Stimulated activated CD8-positive, alpha-beta memory T cell treated with anti-CD3 and anti-CD28 coated beads, Interleukin-4, amount 100 ng/mL, for 1 hour (primary cell): Measurements from ENCODE around the gene CHN2.

Experiments used
- DNase-seq, 2 donors: peaks; one replicate each; pipeline ENCODE4 v3.0.0-alpha.2; 2020; ENCODE audit warnings: low read depth in 2 of 2, low spot score in 1 of 2

The CHN2 gene

DNA sequence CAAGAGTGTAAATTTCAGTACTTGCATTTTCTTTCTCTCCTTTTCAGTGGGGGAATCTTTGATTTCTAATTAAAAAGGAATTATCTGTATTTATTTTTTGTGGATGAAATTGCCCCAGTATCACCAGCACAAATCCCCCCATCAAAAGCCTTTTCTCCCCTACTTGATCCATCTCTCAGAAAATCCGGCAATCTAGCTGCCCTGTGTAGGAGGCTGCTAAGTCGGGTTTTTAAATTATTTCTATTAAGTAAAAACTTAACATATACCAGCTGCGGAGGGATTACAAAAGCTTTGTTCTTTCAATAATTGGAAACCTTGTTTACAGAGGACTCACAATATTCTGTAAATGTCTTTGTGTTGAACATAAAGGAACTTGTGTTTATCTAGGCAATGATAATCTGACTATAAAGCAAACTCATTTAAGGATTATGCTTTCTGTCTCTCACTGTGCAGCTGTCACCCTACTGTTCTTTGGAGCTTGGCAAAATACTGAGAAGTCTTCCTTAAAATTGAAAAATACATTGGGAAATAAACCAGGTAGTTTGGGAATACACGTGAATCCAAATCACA lies 191.7 kb downstream of the CHN2 start:
- DNase-seq = no peak

DNA sequence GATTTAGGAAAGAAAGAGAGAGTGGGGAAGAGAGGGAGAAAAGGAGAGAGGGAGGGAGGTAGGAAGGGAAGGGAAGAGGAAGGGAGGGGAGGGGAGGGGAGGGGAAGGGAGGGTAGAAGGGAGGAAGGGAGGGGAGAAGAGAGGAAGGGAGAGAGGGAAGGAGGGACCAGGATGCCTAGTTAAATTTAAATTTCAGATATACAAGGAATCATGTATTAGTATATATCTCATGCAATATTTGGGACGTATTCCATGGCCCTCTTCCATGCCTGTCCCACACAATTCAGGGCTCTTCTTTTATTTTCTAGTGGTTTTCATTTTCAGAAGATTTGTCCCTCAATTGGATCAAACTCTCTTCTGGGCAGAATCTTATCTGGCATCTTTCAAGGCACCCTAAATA lies 196.7 kb downstream of the CHN2 start:
- no peak for DNase-seq

DNA sequence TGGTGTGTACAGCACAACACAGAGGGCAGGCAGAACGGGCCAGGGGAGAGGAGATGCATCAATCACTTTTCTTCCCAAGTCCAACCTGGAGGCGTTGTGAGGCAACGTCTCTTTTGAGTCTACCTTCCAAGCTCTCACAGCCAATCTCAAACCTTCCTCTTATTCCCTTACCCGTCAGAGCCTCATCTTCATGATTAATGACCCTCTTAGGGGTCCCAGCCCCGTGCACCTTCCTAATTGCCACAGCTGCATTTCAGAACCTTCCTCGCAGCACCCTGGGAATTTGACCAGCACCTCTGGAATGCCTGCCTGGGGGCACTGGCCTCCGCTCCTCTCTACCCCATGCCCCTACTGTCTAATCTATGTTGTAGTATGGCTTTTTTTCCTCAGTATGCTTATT lies 199.7 kb downstream of the CHN2 start:
- no peak for DNase-seq

DNA sequence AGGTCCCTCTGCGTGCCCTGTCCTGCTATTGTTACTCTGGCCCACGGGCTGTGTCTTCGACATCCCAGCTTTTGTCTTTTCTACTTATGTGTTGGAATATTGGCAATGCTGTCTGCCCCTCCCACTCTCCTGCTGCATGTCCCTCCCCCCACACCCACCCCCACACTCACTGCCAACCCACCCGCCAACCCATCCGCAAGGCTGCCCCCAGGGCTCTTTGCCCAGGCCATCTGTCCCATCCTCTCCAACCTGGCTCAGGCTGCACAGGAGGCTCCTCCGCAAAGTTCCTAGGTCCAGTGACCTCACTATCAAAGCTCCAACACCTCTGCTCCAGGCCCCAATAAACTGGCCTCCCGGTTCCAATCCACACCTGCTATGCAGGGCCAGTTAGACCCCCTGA lies 202.0 kb downstream of the CHN2 start:
- no peak for DNase-seq

DNA sequence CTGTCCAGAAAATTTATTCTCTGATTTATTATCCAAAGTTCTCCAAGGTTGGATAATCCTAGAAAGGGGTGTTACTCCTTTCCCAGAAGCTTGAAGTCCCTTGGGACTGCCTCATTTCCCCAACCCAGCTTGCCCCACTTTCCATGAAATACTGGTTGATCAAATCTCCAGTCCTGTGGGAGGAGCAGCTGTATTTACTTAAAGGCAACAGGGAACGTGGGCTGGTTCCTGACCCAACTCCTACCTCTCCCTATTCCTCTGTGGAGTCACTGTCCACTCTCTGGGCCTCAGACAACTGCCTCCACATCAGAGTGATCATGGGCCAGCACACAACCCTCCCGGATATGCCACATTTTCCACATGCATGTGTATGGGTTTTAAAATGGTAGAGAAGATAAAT lies 202.8 kb downstream of the CHN2 start:
- DNase-seq = no peak

DNA sequence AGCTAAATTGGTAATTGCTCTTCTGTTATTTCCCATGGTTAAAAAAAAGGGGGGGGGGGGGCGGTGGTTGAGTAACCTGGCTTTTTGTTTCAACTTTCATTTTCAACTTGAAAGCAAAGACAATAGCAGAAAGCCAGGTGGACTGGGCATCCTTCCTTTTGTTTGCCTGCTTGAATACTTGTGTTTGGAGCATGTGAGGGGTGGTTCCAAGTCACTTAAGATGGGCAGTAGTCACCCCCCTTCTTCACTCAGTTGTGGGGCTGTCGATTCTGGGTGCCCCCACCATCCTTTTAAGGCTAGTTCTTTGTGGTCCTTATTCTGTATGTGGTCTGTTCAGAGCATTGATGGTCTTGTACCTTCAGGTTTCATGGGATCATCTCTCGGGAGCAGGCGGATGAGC lies 203.4 kb downstream of the CHN2 start:
- DNase-seq = no peak

DNA sequence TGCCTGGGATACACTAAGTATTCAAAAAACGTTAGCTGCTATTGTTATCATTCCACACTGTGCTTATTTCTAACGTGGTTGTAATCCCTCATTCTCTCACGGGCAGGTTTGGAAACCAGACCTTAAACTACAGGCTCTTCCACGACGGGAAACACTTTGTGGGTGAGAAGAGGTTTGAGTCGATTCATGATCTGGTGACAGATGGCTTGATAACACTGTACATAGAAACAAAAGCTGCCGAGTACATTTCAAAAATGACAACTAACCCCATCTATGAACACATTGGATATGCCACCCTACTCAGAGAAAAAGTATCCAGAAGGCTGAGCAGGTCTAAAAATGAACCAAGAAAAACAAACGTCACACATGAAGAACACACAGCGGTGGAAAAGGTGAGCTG lies 205.9 kb downstream of the CHN2 start:
- no peak for DNase-seq

DNA sequence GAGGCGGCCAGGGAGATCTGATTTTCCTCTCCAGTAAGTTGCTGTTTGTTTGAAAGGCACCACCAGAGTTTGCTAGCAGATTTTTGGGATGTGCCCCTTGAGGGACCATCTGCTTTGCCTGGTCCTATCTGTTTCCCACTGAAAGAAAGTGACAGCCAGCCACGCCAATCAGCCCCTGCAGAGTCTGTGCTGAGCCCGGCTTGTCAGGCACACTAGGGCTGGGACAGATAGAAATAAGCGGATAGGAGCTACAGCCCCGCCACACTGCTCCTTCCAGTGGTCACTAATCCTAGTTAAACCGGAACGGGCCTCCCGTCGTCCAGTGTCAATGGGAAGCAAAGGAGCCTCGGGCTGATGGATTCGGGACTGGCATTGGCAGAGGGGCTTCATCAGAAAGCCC lies 207.2 kb downstream of the CHN2 start:
- no peak for DNase-seq

DNA sequence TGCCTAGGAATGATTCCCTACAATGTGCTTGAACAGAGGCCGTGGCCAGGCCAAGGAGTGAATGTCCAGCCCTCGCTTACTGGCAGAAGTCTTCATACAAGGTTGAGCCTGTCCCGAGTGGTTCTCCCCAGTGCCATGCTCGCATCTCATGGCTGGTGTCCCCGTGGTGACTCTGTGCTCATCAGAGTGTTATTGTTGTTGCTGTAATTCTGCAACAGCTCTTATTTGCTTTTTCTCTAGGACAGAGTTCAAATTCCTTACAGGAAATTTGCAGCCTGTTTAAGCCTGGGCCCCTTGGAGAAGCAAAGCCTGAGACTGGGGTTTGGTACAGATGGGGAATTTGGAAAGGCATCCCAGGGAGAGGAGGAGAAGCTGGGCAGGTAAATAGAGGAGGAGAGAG lies 211.3 kb downstream of the CHN2 start:
- DNase-seq = no peak

DNA sequence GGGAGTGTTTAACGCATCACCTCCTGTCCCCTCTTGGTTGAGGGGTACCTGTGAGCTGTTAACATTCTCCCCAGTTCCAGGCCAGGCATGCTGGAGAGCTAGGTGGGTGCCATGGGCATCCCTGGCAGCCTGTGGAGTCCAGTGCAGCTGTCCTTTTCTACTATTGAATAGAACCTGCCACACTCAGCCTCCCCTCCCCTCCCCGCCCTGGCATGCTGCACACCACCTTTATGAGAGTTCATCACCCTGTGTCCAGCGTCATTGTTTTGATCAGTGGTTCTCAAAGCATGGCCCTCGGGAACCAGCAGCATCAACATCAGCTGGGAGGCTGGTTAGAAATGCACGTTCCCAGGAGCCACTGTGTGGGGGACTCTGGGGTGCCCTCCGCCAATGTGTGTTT lies 211.8 kb downstream of the CHN2 start:
- no peak for DNase-seq

DNA sequence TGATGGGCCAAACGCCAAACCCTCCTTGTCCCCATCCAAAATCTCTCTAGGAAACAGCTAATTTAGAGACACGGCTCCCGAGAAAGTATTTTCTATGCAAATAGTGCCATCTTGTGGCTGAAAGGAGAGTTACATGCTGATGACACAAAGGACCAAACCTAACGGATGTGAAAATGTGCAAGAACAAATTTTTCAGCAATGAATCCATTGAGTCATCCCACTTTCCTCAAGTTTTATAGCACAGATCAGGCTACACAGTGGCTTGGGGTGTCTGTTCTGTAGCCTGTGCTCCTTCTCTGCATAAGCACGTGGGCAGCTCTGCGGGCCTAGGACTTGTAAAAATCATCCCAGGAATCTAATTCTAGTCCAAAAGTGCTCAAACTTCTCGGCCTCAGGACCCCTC lies 214.3 kb downstream of the CHN2 start:
- DNase-seq = peak; percentile 11 to 17

DNA sequence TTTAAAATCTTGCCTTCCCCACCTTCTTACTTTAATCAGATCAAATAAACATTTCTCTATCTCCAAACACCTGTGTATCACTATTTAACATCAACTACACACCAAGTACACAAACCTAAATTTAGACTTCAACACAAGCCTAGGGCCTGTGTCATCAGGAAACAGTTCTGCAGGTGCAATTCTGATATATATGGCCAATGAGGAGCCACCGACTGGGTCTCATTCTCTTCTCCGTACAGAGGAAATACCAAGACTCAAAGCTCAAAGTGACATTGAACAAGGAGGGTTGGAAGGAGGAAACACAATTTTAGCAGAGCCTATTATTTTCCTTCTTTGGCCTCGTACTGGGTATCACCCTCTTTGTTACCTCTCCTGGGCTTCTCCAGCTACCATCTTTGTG lies 216.4 kb downstream of the CHN2 start:
- DNase-seq = no peak

DNA sequence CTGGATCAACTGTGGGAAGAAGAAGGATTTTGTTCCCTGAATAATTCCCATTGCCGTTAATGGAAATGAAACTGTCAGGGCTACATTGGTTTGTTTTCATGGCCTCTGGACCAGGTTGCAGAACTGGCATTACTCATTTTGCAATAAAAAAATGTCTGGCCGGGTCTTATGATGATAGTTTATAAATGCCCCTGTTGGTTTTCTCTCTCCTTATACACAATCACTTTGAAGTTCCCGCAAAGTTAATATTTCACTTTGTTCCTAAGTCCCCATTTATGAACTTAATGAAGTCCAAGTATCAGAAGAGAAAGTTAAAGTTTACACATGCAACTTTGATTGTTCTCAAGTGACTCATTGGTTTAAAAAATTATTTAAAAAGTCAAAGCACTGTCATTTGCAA lies 218.3 kb downstream of the CHN2 start:
- no peak for DNase-seq

DNA sequence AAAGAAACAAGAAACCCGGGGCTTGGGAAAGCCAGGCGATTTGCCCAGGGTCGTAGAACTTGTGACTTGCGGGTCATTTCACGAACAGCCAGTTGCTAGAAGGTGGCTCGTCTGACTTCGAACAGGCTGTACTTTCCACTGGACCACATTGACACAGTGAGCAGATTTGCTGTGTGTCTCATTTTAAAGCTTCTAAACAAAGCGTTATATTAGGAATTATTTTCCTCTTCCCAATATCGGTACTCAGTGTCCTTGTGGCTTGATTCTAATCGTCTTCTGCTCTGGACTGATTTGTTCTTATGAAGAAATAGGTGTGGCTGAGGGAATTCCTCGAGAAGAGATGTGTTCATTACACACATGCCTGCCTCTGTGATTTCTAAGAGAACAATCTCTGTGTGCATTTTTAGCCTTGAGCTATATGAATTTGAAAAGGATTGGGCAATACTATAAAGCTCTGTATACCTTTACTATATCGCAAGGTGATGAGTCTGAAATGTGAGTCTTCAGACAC lies 219.1 kb downstream of the CHN2 start:
- no peak for DNase-seq

DNA sequence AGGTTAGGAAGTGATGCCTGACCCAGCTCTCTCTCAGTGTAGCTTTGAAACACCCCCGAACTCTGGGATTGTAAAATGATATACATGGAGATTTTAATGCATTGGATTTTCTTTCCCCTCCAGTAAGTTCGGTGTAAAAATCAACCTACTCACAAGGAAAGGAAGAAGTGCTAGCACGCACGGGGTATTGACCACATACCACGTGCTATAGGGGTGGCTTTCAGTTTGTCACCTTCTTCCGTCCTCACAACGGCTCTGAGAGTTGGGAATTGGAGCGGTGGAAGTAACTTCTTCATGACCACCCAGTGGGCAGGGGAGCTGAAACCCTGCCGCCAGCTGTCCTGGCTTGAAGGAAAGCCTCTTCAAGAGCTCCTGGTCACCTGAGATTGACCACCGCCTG lies 219.6 kb downstream of the CHN2 start:
- DNase-seq = no peak

DNA sequence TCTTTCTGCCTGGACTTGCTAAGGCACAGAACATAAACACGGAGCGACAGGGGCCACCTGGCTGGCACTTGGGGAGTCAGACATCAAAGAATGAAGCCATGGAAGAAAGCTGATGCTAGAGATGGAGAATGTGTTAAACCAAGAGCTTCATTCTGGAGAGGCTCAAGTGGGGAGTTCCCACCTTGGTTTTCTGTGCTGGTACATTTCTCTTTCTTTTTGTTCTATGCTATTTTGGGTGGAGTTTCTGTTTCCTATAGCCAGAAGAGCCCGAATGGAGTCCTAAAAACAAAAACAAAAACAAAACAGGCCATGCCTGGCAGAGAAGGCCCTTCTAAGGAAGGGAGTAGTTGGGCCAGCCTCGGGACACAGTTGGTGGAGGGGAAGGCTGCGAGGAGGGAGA lies 220.6 kb downstream of the CHN2 start:
- DNase-seq = no peak

DNA sequence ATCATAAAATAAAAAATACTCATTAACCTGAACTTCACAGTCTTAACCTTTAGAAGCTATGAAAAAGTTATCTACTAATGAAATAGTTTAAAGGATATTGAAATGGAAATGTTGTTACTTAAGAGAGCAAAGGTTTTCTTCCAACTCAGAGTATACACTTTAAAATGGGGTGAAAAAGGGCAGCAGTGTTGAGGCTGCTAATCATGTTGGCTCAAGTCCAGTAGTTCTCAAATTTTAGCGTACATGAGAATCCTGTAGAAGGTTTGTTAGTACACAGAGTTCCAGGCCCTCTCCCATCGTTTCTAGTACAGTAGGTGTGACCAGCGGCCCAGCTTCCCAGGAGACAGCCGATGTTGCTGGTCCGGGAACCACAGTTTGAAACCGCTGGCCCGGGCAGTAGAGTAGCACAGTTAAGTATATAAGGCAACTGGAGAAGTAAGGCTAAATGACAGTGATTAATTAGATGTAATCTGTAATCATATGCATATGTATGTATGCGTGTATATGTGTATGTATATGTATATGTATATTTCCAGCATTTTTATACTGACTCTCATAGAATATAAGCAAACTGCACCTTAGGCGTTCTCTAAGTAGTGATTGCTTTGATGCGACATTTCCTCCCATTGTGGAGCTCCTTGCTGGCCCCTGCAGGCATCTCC lies 221.8 kb downstream of the CHN2 start:
- no peak for DNase-seq

DNA sequence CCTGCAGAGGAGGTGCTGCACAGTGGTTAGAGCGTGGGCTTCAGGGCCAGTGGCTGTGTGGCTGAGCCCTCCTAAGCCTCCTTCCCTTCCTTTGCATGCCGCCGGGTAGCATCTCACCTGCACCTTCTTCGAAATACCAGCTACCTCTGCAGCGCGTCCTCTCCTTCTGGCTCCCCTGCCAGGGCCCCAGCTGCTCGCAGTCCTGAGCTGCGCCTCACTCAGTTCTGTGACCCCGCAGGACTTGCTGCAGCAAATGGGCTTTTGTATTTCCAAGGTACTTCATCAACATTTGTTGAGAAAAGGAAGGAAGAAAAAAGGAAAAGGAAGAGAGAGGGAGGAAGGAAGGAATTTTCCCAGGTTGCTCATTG lies 222.3 kb downstream of the CHN2 start:
- DNase-seq = no peak

DNA sequence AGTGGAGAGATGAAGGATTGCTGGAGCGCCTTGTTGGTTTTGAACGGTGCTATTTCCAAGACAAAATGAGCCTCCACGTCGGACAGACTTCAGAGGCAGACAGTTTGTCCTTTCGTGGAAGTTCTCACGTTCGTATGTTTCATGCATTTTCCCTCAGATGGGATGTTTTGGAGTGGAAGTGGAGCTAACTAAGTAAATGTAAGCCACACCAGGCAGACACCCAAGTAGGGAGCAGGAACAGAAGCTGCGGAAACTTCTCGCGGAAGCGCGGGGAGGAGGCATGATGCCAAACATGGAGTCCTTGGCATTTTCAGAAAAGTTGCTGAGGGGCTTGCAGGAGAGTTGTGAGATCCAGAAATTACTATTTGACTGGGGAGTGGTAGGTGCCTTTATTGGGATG lies 223.5 kb downstream of the CHN2 start:
- DNase-seq = no peak

DNA sequence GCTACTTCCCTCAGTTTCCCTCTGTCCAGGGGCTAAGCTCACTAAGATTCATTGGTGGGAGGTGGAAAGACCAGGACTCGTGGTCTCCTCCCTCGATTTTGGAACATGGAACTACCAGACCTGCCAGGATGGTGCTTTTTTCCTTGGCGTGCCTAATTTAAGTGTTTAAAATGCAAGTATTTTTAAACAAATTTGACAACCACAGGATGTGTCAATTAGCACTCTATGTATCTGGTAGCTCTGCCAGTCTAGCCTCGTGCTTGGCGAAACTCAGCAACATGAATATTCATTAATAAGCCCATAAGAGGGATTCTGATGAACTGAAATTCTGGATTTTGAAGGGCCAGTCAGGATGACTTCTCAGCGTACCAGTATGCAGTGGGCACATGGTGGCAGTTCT lies 224.1 kb downstream of the CHN2 start:
- DNase-seq = no peak

DNA sequence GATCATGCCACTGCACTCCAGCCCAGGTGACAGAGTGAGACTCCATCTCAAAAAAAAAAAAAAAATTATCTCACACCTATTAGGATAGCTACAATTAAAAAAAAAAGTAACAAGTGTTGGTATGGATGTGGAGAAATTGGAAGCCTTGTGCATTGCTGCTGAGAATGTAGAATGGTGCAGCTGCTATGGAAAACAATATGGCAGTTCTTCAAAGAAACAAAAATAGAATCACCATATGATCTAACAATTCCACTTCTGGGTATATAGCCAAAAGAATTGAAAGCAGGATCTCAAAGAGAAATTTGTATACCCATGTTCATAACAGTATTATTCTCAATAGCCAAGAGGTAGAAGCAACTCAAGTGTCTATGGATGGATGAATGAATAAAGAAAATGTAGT lies 225.4 kb downstream of the CHN2 start:
- DNase-seq = no peak

DNA sequence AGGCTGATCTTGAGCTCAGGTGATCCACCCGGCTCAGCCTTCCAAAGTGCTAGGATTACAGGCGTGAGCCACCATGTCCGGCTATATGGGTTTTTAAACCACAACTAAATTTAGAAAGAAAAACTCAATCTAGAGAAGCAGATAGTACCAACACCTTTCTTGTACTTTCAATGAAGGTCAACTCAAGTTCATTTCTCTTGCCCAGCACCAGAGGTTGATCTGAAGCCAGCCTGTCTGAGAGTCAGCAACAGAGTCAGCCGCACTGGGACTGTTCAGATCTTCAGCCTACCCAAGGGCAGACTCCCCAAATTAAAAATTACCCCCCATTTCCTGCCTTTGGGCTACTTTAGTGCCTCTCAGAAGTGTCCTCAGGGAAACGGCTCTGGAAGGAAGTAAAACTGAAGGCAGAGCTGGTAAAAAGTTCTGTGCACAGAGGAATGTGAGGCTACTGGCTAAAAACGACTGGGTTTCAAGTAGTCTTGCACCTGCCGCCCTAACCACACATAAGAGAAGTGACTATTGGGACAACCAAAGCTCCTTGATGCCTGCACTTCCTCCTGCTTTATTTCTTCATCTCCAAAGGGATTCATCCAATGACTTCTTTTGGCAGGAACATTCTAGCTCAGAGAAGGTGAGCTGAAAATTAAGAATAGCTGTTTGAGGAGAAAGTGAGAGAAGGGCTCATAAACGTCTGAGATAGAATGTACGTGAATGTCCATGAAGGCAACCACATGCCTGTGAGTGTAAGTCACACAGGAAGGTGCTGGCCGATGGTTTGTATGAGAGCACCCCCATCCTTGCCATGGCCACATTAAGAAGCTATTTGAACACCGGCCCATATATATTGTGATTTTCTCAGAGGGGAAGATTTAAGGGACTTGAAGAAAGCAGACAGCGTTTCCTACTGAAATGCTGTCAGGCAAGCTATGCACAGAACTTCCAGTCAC lies 226.7 kb downstream of the CHN2 start:
- no peak for DNase-seq
